Globus pallidus (tissue), 1 donor: ENCODE results near the gene SOX30.

Experiments
- DNase-seq: peaks from one replicate; pipeline ENCODE4 v3.0.0-alpha.2; 2015; ENCODE audit warnings: low spot score

Gene SOX30

GRCh38 chr5:157659868-157660660 is 7.8 kb upstream of the SOX30 start:
- DNase-seq, result no peak

DNA sequence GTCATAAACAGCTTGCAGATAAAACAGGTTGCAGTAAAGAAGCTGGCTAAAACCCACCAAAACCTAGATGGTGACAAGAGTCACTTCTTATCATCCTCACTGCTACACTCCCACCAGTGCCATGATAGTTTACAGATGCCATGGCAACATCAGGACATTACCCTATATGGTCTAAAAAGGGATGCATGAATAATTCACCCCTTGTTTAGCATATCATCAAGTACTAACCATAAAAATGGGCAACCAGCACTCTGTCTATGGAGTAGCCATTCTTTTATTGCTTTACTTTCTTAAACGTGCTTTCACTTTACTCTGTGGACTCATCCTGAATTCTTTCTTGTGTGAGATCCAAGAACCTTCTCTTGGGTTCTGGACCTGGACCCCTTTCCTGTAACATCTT is 6.7 kb upstream of the SOX30 start:
- DNase-seq, result no peak

DNA sequence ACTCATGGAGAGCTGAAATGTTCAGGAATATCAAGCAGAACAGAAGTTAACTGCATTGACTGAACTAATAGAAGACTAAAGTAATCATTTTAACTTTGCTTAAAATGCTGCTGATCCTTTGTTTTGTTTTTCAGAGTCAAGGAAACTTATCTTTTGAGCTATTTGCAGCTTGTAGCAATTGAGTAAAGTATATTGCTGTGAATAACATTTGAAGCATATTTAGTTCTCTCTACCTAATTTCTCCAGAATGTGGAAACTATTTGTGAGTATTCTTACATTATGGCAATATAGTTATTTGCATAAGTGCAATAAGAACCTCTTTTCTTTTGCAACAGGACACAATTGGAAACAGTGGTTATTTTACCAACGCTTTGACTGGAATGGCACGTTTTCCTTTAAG is 5.3 kb upstream of the SOX30 start:
- DNase-seq, result no peak

GRCh38 chr5:157651623-157652376 is 438 bp downstream of the SOX30 start:
- peak; percentile 11 for DNase-seq

- DNase-seq, result no peak
These were observed 1.1 kb downstream of the SOX30 start for GRCh38 chr5:157650991-157651611.

GRCh38 chr5:157649101-157649500 is 3.1 kb downstream of the SOX30 start:
- DNase-seq, result no peak

- DNase-seq, result no peak
These were observed 3.8 kb downstream of the SOX30 start for GRCh38 chr5:157648275-157648990.

DNA sequence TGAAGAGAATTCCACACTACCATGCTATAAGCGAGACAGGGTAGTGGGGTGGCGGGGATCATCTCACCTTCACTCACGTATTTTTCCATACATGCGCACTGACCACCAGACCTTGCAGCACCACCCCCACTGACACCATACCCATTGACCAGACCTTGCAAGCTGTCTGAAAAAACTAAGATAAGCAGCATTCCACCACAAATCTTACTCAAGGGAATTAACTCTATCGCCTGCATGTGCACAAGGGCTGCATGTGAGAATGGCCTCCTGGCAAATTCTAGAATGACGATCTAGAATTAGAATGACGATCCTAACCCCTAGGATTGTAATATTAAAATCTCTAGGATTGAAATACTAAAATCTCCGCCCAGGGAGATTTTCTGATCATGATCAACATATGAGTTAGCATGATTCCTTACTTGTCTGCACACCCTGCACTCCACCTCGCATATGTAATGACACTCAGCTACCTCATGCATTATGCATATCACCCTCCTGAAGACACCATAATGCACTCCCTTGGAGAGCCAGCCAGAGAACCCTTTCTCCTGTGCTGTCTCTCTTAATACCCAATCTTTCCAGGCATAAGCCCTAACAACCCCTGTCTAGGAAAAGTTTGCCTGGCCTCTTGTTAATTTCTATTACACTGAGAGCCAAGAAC is 11.7 kb downstream of the SOX30 start:
- no peak for DNase-seq

- DNase-seq, result no peak
These were observed 21.9 kb downstream of the SOX30 start for GRCh38 chr5:157630341-157630740.

DNA sequence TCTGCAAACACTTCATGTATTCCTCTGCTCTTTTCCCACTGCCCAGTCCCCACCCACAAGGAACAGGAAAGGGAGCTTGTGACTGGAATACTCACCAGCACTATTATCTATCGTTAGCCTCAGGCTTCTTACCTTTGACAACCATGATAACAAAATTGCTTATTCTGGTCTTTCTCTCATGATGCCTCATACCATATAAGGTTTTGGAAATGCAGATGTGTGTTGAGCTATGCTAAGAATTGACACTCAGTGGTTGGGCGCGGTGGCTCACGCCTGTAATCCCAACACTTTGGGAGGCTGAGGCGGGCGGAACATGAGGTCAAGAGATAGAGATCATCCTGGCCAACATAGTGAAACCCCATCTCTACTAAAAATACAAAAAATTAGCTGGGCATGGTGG is 25.4 kb downstream of the SOX30 start:
- DNase-seq, result no peak

- no peak for DNase-seq
These were observed 28.1 kb downstream of the SOX30 start for GRCh38 chr5:157624144-157624543.

DNA sequence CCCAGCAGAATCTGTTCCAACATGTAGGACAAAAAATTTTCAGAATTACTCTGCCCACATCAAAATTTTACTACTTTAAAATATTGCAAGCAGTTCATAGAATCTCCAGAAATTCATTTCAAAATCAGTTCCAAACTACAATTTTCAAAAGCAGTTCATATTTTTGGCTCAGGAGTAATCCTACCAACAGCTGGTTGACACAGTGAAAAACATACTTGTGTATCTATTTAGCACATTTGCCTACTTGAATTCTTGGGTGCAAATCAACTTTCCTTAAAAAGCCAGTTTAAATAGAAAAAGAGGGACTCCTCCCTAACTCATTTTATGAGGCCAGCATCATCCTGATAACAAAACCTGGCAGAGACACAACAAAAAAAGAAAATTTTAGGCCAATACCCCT is 31.5 kb downstream of the SOX30 start:
- no peak for DNase-seq

- DNase-seq, result no peak
These were observed 34.0 kb downstream of the SOX30 start for GRCh38 chr5:157618191-157618765.

- no peak for DNase-seq
These were observed 35.5 kb downstream of the SOX30 start for GRCh38 chr5:157616785-157617184.

DNA sequence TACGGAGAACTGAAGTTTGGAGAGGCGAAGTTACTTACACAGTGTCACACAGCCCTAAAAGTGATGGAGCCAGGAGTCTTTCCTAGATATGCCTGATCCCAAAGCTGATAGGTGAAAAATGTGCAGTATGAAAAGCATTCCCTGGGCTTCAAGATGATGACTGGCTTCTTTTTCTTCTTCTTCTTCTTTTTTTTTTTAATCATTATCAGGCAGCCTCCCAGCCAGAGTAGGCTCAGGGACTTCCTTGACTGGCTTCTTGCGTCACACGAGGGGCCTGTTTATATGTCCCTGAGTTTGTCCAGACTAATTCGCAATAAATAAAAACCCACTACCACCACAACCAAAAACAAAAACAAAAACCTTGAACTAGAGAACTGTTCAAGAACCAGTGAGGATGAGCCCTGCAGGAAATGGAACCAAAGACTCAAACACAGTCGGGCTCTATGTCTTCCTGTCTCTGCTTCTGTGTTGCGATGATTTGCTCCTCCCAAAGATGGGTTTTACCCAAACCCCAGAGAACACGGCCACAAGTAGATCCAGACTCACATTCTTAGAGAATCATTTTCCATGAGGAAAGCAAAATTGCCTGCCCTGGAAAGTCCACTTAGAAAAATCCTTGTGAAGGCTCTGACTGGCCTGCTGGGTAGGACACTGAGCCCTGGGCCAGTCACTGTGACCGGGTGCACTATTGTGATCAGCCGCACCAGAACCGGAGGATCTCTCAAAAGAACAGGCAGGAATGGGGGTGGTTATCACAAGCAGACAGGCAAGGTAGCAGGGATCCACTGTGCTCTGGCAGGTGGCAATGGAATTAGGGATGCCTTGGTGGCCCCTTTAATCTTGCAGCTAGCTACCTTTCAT is 38.6 kb downstream of the SOX30 start:
- DNase-seq, result no peak

DNA sequence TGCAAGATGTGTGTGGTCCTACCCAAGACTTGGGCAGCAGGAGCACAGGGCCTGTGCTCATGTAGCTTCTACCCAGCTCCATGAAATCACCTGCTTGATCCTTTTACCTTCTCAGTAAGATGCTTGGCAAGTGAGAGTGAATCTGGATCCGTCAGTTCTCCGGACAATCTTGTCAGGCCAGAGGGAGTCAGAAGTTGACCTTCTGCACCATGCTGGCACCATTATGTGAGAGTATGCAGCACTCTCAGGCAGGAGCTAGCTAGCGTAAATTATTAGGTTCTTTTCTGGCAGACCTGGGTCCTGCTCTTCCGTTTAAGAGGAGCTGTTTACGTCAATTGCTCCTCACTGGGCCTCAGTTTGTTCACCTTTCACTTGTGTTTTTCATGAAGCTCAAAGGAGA is 39.7 kb downstream of the SOX30 start:
- DNase-seq, result no peak

- DNase-seq, result no peak
These were observed 40.4 kb downstream of the SOX30 start for GRCh38 chr5:157611571-157612476.

- no peak for DNase-seq
These were observed 41.2 kb downstream of the SOX30 start for GRCh38 chr5:157610990-157611389.

DNA sequence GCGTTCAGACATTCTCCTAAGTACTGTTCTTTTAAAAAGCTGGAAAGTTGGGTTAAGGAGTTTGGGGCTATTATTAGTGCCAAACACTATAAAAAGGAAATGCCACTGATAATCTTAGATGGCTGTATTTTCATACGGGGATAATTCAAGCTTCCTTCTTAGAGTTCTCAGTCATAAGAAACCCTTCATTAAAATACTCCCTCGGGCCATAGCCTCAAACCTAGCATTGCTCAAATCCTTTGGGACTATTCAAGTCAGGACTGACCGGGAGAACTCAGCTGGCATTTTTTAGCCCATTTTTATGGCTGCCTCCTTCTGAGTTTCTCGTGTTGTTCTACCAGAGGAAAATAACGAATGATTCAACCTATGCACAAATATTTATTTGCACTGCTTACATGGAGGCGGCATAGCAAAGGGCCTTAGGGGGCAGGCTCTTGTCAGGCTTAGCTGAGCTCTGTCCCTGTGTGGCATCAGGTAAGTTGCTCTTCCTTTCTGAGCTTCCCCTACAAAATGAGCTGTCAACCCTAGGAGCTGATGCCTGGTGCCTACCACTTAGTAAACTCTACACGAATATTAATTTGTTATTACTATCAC is 43.2 kb downstream of the SOX30 start:
- DNase-seq, result no peak
